HG03432 (cell line): ENCODE measurements around the gene VSIG2.

ENCODE experiments used
- ATAC-seq: cut with Tn5 transposase; IDR thresholded peaks from one replicate; pipeline ENCODE4 v1.9.1; 2021; ENCODE audit warnings: mild to moderate bottlenecking, moderate library complexity; ENCODE audit not compliant: unreplicated experiment

The VSIG2 gene

DNA sequence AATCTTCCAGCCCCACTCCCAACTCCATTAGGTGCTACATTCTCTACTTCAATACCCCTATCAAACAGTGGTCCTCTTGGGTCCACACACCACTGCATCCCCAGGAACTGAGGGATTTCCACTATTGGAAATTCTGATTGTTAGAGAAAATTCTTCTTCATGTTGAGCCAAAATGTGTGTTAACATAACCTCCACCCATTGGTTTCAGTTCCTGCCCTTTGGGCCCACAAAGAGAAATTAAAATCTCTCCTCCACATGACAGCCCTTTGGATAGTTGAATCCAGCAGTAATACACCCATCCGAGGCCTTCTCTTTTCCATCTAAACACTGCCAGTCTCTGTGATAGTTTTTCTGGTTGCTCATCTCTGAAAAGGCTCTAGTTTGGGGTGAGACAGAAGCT is 2.1 kb downstream of the VSIG2 start:
- ATAC-seq: no peak

DNA sequence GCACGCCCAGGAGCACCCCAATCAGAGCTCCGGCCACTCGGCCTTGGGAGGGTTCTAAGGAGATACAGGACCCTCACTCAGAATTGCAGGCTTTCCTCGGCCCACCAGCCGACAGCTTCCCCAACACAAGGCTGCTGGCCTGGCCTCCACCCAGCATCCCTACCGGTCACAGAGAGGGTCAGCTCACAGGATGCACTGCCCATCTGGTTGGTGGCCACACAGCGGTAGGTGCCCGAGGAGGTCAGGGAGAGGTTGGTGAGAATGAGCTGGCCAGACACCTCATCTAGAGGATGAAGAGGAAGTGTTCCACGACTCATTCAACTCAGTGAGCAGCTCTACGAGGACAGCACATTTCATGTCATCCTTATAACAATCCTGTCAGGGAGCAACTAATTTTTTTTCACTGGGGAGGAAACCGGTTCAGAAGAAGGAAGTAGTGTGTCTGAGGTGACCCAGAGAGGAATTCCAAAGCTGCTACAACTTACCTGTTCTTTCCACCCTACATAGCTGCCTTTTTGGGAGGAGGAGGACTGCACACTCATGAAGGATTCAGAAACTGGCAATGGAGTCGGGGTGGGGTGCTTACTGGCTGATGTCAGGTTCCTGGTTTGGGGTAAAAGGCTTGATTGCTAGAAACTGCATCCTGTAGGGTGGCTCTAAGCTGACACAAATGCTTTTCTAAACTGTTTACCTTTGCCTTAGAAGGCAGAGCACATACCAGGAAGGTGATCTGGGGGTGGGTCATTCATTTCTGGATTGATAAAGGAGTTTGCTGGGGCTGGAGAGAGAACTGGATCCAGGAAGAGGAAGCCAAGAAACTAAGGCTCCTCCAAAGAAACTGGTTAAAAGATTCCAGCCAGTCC is 3.3 kb downstream of the VSIG2 start:
- no peak for ATAC-seq

DNA sequence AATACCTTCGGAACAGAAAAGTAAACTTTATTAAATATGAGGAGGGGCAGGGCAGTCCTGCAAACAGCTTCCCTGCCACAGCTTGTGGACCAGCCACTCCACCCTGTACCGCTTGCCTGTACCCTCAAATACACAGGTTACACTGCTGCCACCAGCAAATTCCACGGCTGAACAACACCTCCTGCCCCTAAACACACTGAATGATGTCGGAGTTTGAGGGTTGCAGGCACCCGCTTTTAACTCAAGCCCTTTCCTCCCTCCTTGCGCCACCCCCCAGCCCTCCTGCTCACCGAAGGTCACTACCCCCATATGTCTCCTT is 4.0 kb downstream of the VSIG2 start:
- ATAC-seq: no peak

DNA sequence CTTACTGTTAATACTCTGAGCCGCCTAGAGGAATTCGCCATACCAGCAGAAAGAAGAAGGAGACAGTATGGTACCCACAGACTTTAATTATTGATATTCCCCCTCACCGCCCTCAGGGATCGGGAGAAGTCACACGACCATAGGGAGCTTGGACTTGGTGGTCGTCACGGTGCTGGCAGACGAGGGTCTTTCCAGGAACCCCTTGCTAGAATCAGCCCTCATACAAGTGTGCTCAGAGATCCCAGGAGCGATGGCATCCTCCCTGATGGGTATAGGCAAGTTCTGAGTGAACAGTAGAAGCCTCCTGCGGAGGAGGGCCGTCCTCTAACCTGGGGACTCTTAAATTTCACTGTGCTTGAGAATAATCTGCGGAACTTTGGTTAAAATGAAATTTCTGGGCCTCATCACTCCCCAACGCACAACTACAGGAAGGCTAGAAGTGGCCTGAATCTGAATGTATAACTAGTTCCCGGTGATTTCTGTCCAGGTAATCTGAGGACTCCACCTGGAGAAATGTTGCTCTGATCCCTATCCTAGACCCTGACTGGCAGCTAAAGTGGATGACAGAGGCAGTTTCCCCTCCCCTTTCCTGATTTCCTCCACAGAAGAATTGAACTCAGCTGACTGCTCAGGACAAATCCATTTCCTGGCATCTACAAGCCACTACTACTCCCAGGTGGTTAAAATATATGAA is 4.5 kb downstream of the VSIG2 start:
- no peak for ATAC-seq

DNA sequence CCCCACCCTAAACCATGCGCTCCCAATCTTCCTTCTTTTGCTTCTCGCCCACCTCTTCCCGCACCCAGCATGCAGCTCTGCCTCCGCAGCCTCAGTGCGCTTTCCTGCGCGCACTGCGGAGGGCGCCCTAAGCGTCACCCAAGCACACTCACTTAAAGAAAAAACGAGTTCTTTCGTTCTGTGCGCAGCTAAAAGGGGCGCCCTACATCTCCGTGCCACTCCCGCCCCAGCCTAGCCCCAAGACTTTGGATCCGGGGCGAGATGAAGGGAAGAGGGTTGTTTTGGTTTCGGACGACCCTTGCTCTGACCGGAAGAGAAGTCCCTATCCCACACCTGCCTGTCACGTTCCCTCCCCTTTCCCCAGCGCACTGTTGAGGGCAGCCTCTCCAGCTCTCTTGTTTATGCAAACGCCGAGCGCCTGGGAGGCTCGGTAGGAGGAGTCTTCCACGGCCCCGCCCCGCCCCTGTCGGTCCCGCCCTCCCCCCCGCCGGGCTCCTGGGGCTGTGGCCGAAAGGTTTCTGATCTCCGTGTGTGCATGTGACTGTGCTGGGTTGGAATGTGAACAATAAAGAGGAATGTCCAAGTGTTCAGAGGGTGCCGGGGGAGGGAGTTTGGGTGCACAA is 5.3 kb downstream of the VSIG2 start:
- ATAC-seq: peak; percentile 92

DNA sequence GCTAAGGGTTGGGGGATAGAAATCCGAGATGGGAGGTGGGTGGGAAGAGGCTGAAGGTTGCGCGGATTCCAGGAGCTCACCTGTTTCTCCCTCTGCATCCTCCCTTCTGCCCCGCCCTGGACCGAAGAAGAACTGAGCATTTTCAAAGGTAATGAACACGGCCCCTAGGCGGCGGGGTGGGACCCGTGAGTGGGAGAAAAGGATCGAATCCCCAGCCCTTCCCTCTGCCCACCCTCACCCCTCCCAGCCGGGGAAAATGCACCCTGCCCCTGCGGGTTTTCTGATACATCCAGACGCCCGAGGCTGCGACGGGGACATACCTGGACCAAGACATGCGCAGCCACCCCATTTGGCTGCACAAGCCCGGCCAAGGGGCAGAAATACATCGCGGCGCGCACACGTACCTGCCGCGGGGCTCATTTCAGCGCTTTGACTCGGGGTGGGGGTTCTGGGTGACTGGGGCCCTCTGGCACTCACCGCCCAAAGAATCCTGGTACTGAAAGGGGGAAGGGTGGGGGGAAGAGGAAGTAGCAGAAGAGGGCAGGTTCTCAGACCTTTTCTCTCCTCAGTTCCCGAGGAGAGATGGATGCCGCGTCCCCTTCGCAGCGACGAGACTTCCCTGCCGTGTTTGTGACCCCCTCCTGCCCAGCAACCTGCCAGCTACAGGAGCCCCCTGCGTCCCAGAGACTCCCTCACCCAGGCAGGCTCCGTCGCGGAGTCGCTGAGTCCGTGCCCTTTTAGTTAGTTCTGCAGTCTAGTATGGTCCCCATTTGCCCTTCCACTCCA is 6.0 kb downstream of the VSIG2 start:
- peak; percentile 18 for ATAC-seq

DNA sequence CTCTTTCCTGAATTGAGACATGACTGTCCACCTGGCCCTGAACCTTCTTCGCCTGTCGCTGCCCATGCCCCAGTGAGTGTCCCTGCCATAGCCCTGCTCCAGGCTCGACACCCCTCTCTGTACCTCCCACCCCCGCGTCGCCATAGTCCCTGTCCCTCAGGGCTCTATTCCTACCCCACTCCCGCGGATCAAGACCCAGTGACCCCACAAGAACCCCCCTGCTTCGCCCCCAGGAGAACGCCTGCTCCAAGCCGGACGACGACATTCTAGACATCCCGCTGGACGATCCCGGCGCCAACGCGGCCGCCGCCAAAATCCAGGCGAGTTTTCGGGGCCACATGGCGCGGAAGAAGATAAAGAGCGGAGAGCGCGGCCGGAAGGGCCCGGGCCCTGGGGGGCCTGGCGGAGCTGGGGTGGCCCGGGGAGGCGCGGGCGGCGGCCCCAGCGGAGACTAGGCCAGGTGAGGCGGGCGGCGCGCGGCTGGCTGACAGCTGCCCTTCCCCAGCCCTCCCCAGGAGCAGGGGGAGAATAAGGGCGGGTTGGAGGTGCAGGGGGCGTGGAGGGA is 6.7 kb downstream of the VSIG2 start:
- ATAC-seq: no peak

DNA sequence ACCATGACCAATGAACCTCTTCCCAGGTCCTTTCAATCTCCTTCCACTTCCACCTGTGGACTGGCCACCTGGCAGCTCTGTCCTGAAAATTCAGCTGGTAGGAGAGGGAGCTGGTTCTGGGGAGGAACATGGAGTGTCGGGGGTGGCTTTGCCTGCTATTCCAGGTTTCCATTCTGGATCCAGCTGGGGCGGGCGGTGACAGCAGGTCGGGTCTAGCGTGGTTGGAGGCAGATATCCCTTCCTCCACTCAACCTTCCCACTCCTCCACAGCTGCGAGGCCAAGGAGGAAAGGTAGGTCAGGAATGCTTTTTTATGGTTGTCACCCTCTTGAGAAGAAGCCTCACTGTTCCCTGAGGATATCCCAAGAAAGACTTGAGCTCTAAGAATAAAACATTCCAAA is 9.0 kb downstream of the VSIG2 start:
- ATAC-seq: no peak

DNA sequence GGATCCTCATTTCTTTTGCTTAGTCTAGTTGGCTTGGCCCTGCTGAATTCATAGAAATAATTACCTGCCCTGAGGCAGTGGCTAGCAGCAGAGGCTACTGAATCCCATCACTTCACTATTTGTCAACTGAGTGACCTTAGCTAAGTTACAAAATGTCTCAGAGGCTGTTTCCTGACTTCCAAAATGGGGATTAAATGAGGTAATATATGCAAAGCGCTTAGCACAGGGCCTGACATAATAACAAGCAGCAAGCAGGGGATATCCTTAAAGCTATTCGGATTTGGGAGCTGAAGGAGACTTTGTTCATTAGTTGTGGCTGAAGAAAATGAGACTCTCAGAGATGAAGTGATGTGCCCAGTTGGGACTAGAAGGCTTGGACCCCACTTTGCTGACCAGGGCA is 9.5 kb downstream of the VSIG2 start:
- ATAC-seq: no peak

DNA sequence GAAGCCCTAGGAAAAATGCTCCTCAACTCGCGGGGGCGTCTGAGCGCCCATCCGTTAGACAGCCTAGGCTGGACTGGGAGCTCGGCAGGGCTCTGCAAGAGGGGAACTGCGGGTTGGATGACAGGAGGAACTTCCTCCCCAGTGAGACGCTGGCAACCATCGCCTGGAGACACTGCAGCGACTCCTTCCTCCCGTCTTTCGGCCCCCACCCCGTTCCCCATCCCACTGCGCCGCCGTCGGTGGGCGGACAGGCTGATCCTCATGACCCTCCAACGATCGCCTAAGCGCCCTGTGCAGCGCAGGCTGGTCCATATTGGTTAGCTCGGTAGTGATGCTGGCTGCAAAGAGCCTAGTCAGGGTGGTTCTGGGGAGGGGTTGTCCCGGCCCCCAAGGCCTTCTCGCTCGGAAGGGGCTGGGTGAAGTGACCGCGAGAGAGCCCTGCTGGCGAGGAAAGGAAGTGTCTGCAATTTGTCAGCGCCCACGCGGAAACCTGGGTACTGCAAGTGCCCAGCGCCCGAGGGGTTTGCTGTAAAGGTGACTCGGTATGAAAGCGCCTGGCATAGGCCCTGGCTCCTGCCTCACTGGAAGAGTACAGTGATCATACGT is 11.7 kb downstream of the VSIG2 start:
- peak; percentile 53 for ATAC-seq

DNA sequence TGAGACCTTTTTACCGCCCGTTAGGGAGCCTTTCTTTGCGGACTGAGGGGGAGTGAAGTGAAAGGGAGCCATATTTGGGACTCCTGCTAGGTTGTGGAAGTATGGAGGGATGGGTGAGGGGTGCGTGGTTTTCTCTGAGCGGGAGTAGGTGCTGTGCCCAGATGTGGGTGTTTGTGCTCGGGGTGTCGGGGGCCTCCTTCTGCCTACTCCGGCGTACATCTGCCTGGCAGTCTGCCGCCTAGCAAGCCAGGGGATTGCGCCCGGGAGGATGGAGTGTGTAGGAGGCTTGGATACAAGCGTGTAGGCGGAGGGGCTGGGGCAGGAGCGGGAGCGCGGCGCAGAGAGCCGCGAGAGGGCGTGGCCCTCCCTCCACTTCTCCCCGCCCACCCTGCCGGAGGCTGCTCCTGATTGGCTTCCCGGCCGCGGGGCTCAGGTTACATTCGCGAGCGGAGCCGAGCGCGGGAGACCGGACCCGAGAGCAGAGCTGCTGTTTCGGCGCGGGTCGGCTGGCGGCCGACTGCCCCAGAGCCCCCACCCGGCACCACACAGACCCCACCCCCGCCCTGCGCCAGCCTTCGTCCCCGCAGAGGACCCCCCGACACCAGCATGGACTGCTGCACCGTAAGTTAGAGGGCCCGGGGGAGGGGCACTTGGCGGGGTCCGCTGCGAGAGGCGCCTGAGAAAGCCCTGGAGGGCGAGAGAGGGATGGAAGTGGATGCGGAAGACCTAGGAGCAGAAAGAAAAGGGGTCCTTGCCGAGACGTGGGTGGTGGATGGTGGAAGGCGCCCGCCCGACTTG is 12.4 kb downstream of the VSIG2 start, which contains the start of gene NRGN:
NRGN (plus strand) TSS at position 464 of the 798 bp plus-strand sequence; CDS start at position 607, 143 bp downstream.
- peak; percentile 99 for ATAC-seq

DNA sequence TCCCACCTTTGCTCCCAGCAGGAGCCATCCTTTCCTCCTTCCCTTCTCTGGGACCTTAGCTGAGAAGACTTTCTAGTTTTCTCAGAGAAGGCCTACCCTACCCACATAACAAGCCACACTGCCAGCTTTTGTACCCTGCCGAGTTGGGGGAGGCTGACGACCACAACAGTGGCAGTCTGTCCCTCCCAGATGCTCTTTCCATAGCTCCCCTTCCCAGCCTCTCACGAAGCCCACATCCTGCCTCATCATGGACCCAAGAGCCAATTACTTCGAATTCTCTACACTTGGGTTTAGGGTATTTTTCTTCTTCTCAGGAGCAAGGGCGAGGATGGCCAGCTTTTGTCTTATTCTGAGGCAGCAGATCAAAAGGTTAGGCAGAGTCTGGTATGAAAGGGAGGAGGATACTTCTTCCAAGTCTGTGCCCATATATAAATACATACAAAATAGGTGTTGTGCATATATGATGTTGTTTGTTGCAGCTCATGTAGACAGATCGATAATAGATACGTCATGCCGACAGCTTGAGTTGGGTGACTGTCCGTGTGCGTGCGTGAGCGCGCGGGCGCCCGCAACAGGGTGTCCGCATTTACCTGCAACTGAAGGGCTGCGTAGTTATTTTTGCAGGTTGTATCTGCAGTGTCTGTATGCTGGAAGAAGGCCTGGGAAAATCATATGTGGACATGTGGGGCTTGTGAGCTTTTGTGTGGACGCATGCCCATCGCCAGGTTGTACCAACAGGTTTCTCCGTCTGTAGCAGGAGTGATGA is 13.2 kb downstream of the VSIG2 start:
- no peak for ATAC-seq

DNA sequence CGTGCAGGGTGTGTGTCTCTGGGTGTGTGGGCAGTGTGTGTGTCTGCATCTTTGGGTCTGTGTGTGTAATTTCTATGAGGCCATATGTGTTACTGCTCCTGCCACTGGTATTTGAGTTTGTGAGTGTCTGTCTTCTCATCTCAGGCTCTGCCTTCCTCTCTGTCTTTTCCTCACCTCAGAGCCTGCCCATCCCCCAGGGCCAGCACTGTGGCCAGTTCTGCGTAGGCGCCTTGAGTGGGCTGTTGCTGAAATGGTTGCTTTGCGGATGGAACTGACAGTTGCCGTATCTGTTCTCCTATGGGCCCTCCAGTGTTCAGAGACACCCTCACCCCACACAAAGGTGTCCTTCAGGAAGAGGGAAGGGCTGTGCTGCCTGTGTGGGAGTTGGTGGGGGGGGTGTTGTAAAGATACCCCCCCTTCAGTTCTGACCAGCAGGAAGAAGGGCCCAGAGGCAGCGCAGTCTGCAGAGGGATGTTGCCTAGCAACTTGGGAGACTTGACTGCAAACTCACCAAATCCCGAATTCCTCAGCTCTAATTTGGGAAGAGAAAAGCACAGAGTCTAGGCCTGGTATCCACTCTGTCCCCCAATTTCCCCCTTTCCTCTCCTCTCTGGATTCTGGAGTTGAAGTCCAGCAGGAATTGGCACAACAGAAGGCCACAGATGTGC is 14.3 kb downstream of the VSIG2 start:
- ATAC-seq: no peak

DNA sequence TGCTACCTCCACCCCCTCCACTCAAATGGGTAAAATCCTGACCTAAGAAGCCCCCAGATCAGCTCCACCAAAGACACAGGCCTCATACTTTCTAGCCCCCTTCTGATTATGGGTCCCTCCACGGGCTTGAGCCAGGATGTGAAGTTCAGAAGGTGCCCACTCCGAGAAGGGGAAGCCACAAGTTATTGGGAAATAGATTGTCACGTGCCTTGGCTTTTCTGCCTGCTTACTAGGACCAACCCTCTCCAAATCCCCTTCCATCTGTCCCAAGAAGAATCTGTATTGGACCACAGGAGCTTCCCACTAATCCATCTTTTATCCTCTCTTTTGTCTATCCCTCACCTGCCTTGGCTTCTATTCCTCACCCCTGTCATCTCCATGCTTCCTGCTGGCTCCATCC is 15.3 kb downstream of the VSIG2 start:
- no peak for ATAC-seq

DNA sequence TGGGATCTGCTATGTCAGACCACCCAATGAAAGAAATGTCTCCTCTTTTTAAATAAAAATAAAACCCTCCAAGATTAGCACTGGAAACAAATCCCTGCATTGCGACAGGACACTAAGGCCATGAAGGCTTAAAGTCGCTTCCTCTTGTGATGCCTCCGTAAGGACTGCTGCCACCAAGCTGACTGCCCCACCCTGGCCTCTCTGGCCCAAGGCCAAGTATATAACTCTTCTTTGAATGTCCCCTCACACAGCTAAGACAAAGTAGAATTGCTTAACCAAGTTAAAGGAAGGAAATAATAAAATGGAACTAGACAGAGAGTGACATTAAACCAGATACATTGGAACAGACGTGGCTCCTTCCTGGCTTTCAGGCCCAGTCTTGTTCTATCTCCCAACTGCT is 19.8 kb downstream of the VSIG2 start:
- no peak for ATAC-seq

DNA sequence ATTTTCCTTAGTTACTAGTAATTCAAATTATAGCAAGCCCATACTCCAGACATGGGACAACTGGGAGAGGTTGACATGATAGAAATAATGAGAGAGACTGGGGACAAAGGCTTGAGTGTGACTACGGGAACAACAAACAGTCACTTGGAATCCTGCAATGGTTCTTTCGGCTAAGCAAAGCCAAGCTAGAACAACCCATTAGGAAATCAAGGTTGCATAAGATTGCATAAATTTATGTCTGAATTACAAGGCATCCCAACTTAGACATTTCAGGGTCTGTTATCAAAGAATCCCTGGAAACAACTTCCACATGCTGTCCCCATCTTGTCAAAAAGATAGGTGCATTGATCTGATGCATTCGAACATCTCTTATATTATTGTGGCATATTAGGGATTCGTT is 22.5 kb downstream of the VSIG2 start:
- no peak for ATAC-seq

DNA sequence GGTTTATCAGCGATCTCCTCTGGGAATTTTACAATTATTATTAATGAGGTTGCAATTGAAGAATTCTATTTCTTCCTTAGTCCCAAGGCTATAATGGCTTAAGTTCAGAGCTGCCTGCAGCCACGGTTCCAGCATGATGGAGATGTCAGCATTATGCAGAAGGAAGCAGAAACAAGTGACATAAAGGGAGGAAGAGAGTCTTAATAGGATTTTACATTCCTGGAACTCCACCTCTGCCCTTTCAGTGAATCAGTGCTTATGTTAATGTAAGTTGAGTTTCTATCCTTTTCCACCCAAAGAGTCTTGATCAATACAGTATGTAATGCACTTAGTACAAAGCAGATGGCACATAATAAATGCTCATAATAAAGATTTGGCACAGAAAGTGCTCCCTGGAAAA is 23.9 kb downstream of the VSIG2 start:
- ATAC-seq: no peak

DNA sequence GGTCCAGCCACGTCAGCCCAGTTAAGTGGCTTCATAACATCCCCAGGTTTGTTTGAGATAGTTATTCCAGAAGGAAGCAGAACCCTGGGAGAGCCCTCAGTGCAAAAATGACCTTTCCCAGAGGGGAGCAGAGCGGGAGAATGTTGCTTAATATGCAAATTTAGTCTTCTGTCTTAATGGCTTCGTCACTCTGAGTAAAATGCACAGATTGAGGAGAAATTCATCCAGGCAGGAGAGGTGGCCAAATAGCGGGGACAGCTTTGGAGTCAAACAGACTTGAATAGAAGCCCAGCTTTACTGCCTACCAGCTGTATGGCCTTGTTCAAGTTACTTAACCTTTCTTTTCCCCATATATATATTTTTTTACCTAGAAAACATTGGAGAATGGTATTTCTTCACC is 24.6 kb downstream of the VSIG2 start:
- no peak for ATAC-seq
